GM18507 (cell line): ENCODE results near the gene EPHB4.
"Not testable (repeated sequence)": the region's sequence is repeated elsewhere in the genome, so short reads cannot be mapped to it uniquely, and the experiment has no call there.

Source experiments
- DNase-seq: peaks from one replicate; pipeline ENCODE4 v3.0.0; 2011; ENCODE audit warnings: low read depth; ENCODE audit not compliant: insufficient read length; ENCODE audit errors: extremely low spot score
- FAIRE-seq: peaks from 2 replicates; lab custom pipeline; 2011; peaks lifted over from hg19 to GRCh38; lab: Jason Lieb, UNC

EPHB4 gene

DNA sequence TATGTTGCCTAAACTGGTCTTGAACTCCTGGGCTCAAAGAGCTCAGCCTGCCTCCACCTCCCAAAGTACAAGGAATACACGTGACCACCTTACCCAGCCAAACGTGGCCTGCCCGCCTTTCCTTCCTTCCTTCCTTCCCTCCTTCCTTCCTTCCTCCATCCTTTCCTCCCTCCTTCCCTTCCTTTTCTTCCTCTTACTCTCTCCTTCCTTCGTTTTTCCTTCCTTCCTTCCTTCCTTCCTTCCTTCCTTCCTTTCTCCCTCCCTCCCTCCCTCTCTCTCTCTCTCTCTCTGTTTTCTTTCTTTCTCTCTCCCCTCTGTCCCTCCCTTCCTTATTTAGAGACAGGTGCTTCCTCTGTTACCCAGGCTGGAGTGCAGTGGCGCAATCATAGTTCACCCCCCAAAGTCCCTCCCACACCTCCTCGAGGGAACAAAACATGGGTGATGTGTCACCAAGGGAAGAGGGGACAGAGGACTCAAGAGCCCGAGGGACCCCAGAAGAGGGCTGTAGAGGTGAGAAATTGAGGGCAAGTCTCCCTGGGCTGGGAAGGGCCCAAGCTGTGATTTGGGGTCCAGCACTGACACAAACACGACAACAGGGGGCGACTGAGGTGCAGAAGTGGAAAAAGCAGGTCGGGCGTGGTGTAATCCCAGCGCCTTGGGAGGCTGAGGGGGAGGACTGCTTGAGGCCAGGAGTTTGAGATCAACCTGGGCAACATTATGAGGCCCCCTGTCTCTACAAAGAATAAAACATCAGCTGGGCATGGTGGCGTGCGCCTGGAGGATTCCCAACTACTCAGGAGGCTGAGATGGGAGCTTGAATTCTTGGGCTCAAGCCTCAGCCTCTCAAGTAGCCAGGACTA is 28.1 kb downstream of the EPHB4 start:
- FAIRE-seq, result peak; percentile 81
- no peak for DNase-seq

GRCh38 chr7:100794741-100795140 is 32.6 kb downstream of the EPHB4 start:
- no peak for DNase-seq
- FAIRE-seq, result no peak

DNA sequence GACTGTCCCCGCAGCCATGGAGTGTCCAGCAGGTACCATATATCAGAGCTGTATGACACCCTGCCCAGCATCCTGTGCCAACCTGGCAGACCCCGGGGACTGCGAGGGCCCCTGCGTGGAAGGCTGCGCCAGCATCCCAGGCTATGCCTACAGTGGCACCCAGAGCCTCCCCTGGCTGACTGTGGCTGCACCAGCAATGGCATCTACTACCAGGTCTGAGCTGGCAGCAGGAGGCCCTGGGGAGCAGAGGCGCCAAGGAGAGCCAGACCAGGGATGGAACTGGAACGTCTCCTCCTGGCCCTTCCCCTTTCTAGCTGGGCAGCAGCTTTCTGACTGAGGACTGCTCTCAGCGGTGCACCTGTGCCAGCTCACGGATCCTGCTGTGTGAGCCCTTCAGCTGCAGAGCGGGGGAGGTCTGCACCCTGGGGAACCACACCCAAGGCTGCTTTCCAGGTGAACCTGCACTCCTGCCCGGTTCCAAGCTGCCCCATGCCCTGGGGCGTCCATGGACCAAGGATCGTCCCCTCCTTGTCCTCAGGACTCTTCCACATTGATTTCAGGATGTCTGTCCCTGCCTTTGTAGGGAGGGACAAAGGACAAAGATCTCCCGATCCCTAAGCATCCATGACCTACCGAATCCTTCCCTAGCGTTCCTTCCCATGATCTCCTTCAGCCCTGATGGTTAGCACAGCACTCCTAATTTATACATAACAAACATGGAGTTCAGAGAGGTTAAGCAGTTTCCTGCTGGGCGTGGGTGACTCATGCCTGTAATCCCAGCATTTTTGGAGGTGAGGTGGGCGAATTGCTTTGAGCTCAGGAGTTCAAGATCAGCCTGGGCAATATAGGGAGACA is 33.3 kb downstream of the EPHB4 start:
- no peak for FAIRE-seq
- no peak for DNase-seq

- FAIRE-seq, result no peak
- no peak for DNase-seq
Observed at GRCh38 chr7:100791881-100792666, 35.2 kb downstream of the EPHB4 start.

GRCh38 chr7:100789055-100789454 is 38.3 kb downstream of the EPHB4 start:
- FAIRE-seq (no peak), DNase-seq (no peak)

- no peak for DNase-seq
- no peak for FAIRE-seq
Observed at GRCh38 chr7:100786323-100786722, 41.0 kb downstream of the EPHB4 start.

GRCh38 chr7:100785878-100786277 is 41.4 kb downstream of the EPHB4 start:
- DNase-seq (no peak), FAIRE-seq (no peak)

- FAIRE-seq, result no peak
- no peak for DNase-seq
Observed at GRCh38 chr7:100783804-100784203, 43.5 kb downstream of the EPHB4 start.

DNA sequence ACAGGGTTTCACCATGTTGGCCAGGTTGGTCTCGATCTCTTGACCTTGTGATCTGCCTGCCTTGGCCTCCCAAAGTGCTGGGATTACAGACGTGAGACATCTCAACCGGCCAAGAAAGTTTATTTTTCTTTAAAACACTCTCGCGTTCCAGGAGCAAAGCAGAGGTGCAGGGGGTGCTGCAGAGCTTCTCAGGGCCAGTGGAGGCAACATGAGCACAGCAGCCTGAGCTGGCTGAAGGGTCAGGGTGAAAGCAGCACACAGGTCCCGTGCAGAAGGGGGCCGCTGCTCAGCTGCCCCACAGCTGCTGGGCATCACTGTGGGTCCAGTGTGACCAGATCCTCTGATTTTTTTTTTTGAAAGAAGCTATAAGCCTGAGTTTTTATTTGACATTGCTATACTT is 46.1 kb downstream of the EPHB4 start:
- DNase-seq, result no peak
- FAIRE-seq, result no peak

DNA sequence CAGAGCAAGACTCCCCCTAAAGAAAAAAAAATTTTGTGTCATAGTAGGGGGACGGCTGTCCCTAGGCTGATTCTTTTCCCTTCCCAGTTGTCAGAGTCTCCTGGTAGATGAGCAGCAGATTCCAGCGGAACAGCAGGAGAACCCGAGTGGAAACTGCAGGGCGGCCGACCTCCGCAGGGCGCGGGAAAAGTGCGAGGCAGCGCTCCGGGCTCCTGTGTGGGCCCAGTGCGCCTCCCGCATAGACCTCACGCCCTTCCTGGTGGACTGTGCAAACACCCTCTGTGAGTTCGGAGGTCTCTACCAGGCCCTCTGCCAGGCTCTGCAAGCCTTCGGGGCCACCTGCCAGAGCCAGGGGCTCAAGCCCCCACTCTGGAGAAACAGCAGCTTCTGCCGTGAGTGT is 48.0 kb downstream of the EPHB4 start:
- DNase-seq (no peak), FAIRE-seq (no peak)

GRCh38 chr7:100778061-100778621 is 49.2 kb downstream of the EPHB4 start:
- FAIRE-seq, result no peak
- DNase-seq, result no peak

DNA sequence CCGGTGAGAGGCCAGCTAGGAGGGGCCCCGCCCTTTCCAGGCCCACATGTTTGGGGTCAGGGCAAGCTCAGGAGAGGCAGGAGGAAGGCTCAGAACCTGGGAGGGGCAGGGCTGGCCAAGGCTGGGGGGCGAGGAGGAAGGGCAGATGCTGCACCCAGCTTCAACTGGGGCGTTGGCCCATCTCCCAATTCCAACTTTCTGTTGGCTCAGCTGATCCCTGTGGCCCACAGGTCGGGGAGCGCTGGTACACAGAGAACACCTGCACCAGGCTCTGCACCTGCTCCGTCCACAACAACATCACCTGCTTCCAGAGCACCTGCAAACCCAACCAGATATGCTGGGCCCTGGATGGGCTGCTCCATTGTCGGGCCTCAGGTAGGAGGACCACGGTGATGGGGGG is 53.8 kb downstream of the EPHB4 start:
- no peak for DNase-seq
- no peak for FAIRE-seq

- DNase-seq (no peak), FAIRE-seq (no peak)
Observed at GRCh38 chr7:100768784-100769183, 58.5 kb downstream of the EPHB4 start.

DNA sequence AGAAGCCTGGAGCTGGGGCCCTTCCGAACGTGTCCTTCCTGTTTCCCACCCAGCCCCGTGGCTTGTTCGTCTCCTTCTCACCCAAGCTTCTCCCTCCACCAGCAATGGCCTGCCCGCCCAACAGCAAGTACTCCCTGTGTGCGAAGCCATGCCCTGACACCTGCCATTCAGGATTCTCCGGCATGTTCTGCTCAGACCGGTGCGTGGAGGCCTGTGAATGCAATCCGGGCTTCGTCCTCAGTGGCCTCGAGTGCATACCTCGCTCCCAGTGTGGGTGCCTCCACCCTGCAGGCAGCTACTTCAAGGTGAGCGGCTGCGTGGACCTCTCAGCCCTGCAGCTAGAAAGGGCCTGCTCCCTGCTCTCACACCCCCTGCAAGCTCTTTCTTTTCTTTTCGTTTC is 62.1 kb downstream of the EPHB4 start:
- FAIRE-seq (no peak), DNase-seq (no peak)

- FAIRE-seq (no peak), DNase-seq (no peak)
Observed at GRCh38 chr7:100764841-100765240, 62.5 kb downstream of the EPHB4 start.

GRCh38 chr7:100763556-100764140 is 63.7 kb downstream of the EPHB4 start:
- DNase-seq (no peak), FAIRE-seq (no peak)

DNA sequence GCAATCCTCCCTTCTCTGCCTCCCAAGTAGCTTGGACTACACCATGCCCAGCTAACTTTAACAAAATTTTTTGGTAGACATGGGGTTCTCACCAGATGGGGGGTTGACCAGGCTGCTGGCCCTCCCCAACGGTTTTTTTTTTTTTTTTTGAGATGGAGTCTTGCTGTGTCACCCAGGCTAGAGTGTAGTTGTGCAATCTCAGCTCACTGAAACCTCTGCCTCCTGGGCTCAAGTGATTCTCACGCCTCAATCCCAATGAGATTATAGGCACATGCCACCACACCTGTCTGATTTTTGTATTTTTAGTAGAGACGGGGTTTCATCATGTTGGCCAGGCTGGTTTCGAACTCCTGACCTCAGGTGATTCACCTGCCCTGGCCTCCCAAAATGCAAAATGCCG is 64.5 kb downstream of the EPHB4 start:
- not testable (repeated sequence) for FAIRE-seq

GRCh38 chr7:100759357-100760171 is 67.8 kb downstream of the EPHB4 start:
- FAIRE-seq (no peak), DNase-seq (no peak)

More for the DNA sequence above, 64.5 kb downstream of the EPHB4 start:
- DNase-seq, result not testable (repeated sequence)
